Adrenal gland (tissue), 12 donors: Measurements from ENCODE around the gene MARF1. TPM values are rescaled to one million over a fixed set of nuclear protein-coding genes. Genes with fewer than 3 reads are reported as not detected.
"Not testable (repeated sequence)": the region's sequence is repeated elsewhere in the genome, so short reads cannot be mapped to it uniquely, and the experiment has no call there.

ENCODE experiments used
- DNase-seq, 7 donors: peaks; one replicate each; pipeline ENCODE4 v3.0.0-alpha.2; 2019 to 2020
- H3K27ac ChIP-seq, 5 donors: fragments of 200-600 bp; sonication (generic) in 4 of 5; 1 replicate in 3 of 5; 2 replicates in 2 of 5; pipeline versions ENCODE4 v1.5.1 to v1.8.0; 2016 to 2020; ENCODE audit warnings: mild to moderate bottlenecking in 1 of 5
- H3K27me3 ChIP-seq: fragments of 200-600 bp; 2 replicates; pipeline ENCODE4 v1.8.0; 2021
- H3K36me3 ChIP-seq, 2 donors: fragments of 200-600 bp; replicated peaks in 1 of 2; 1 replicate in 1 of 2; 2 replicates in 1 of 2; pipeline versions ENCODE4 v1.5.1 to v1.8.0; 2018 to 2022
- H3K4me1 ChIP-seq, 2 donors: fragments of 200-600 bp; replicated peaks in 1 of 2; 1 replicate in 1 of 2; 2 replicates in 1 of 2; pipeline versions ENCODE4 v1.5.1 to v1.8.0; 2018 to 2021
- H3K4me3 ChIP-seq, 4 donors: fragments of 200-600 bp; sonication (generic) in 3 of 4; one replicate each; pipeline ENCODE4 v1.5.1; 2016 to 2018
- H3K9me3 ChIP-seq, 3 donors: fragments of 200-600 bp; sonication (generic) in 1 of 3; replicated peaks in 1 of 3; 1 replicate in 2 of 3; 2 replicates in 1 of 3; pipeline versions ENCODE4 v1.5.1 to v1.8.0; 2016 to 2021
- POLR2A ChIP-seq, 2 donors: fragments of 450-650 bp; IDR thresholded peaks; one replicate each; pipeline ENCODE4 v1.6.1; 2017; ENCODE audit warnings: antibody characterized with exemption in 2 of 2, mild to moderate bottlenecking in 2 of 2, moderate library complexity in 1 of 2
- WGBS, 4 donors: extraction: QIAGEN DNeasy Blood & Tissue Kit in 2 of 4; methylation state at CpG; one replicate each; pipeline versions ENCODE4 v1.1.5 to v1.1.7; 2013 to 2017; 5-methylcytosine and 5-hydroxymethylcytosine counted together
- intact Hi-C, 2 donors: fragments of 100-400 bp; cut with DNase I; formaldehyde crosslinking; loops; one replicate each; pipeline versions ENCODE4 v1.14.1 to v1.15.0; 2022 to 2023
- polyA plus RNA-seq, 3 donors: library from polyadenylated mRNA; stranded (reverse); fragments of 200-250 nt in 2 of 3; fragments of 350-450 nt in 1 of 3; fragmentation: Illumina TruSeq in 1 of 3; extraction: RNeasy Lipid Tissue Mini Kit (QIAGEN cat#74804) in 1 of 3; gene quantifications; one replicate each; pipeline ENCODE4 v1.2.3, GENCODE V29; 2013 to 2014
- total RNA-seq, 9 donors: library from RNA; depleted of rRNA in 4 of 9; stranded (reverse); fragments of >200 nt in 4 of 9; fragments of 120-200 nt in 1 of 9; fragmentation: NEBNext Ultra II Directional in 1 of 9; extraction: Animal tissue kit (Norgen Biotek cat#: 25700) in 1 of 9; gene quantifications; one replicate each; pipeline versions ENCODE4 v1.1.0 to v1.2.4, GENCODE V29; 2013 to 2023
- TF ChIP-seq, protein P1 (sequence below), 6 experiments: fragments of 450-650 bp in 4 of 6; fragments of 200-600 bp in 2 of 6; sonication (generic) in 1 of 6; IDR thresholded peaks; 1 replicate in 5 of 6; 2 replicates in 1 of 6; pipeline versions ENCODE4 v1.5.1 to v1.8.0; 2016 to 2021; ENCODE audit warnings: antibody characterized with exemption in 6 of 6, mild to moderate bottlenecking in 2 of 6, moderate library complexity in 1 of 6
- donor health status: healthy with polysubstance abuse.
- donor health status: Bipolar disorder and iron deficiency.
- donor health status: DM: yes; HTN: yes; CAD: no.
- donor health status: DM: no; HTN: no; CAD: no.
- donor health status: DM: no; HTN: no; CAD: no.
- donor health status: DM: yes; HTN: yes; CAD: no.

MARF1 gene
- total and polyA plus RNA-seq, 12 donors: 13.2 to 77.9 (median 34.2) TPM

DNA sequence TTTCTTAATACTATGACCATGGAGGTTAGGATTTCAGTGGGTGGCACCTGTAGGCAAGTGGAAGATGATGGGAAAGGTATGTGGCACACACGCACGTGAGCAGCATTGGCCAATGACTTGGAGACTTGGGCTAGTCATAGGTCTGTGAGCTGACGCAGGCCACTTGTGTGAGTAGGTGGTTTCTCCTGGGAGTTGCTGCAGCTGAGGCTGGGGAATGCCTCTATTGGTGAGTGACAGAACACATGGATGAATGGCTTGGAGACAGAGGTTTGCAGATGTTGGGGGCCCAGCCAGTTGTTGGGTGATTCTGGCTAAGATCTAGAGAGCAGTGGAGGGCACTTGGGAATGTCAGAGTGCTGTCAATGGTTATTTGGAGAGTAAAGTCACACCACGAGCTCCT, 64.1 kb downstream of the MARF1 start:
- Histone ChIP-seq H3K27me3 (no peaks in the 10 kb centered on the region), H3K27ac (no peak overlapping the region), H3K4me1 (no peaks in the 10 kb centered on the region), H3K36me3 (no peaks in the 10 kb centered on the region), H3K4me3 (no peak overlapping the region), H3K9me3 (no peaks in the 10 kb centered on the region)
- DNase-seq: no peak
- TF ChIP-seq, protein P1, sequence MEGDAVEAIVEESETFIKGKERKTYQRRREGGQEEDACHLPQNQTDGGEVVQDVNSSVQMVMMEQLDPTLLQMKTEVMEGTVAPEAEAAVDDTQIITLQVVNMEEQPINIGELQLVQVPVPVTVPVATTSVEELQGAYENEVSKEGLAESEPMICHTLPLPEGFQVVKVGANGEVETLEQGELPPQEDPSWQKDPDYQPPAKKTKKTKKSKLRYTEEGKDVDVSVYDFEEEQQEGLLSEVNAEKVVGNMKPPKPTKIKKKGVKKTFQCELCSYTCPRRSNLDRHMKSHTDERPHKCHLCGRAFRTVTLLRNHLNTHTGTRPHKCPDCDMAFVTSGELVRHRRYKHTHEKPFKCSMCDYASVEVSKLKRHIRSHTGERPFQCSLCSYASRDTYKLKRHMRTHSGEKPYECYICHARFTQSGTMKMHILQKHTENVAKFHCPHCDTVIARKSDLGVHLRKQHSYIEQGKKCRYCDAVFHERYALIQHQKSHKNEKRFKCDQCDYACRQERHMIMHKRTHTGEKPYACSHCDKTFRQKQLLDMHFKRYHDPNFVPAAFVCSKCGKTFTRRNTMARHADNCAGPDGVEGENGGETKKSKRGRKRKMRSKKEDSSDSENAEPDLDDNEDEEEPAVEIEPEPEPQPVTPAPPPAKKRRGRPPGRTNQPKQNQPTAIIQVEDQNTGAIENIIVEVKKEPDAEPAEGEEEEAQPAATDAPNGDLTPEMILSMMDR (IDR thresholded peaks at IDR 0.05): no peak
- no peak for TF ChIP-seq POLR2A (IDR thresholded peaks at IDR 0.05)
- 70 to 96% (median 91%) methylated on average over 2 to 4 of the region's 4 CpGs for WGBS, 4 donors
- intact Hi-C loops: no loop called here

GRCh38 chr16:15576960-15577958, 65.7 kb downstream of the MARF1 start:
- no peak overlapping the region for H3K4me3 ChIP-seq
- H3K9me3 ChIP-seq: no peaks in the 10 kb centered on the region
- no peaks in the 10 kb centered on the region for H3K36me3 ChIP-seq
- peak overlapping the region in 1 of 5 donors; percentile 40 for H3K27ac ChIP-seq
- intact Hi-C loops: no loop called here
- H3K4me1 ChIP-seq: no peaks in the 10 kb centered on the region
- WGBS, 4 donors: 92 to 95% (median 94%) methylated on average over 20 of the region's 20 CpGs
- no peak for TF ChIP-seq POLR2A (IDR thresholded peaks at IDR 0.05)
- TF ChIP-seq, protein P1 (IDR thresholded peaks at IDR 0.05): no peak
- no peaks in the 10 kb centered on the region for H3K27me3 ChIP-seq
- no peak for DNase-seq

- TF ChIP-seq POLR2A (IDR thresholded peaks at IDR 0.05): no peak
- Histone ChIP-seq H3K27ac (peak overlapping the region in 1 of 5 donors; percentile 13), H3K9me3 (no peaks in the 10 kb centered on the region), H3K36me3 (no peaks in the 10 kb centered on the region), H3K27me3 (no peaks in the 10 kb centered on the region), H3K4me1 (no peaks in the 10 kb centered on the region), H3K4me3 (no peak overlapping the region)
- intact Hi-C loops: no loop called here
- WGBS, 4 donors: 89 to 99% (median 95%) methylated on average over 4 of the region's 4 CpGs
- DNase-seq: no peak
Measured at GRCh38 chr16:15575293-15576049, 67.5 kb downstream of the MARF1 start.

GRCh38 chr16:15574614-15574948, 68.4 kb downstream of the MARF1 start:
- no peak overlapping the region for H3K4me3 ChIP-seq

GRCh38 chr16:15573896-15574613, 68.9 kb downstream of the MARF1 start:
- H3K9me3 ChIP-seq, H3K27me3 ChIP-seq, H3K36me3 ChIP-seq, H3K4me1 ChIP-seq, DNase-seq, intact Hi-C loops, H3K27ac ChIP-seq, H3K4me3 ChIP-seq: not testable (repeated sequence)
- WGBS, 4 donors: 92 to 97% (median 93%) methylated on average over 11 of the region's 11 CpGs

More at GRCh38 chr16:15574614-15574948, 68.4 kb downstream of the MARF1 start:
- TF ChIP-seq POLR2A (IDR thresholded peaks at IDR 0.05): no peak
- TF ChIP-seq, protein P1 (IDR thresholded peaks at IDR 0.05): no peak
- no peaks in the 10 kb centered on the region for H3K4me1 ChIP-seq
- H3K36me3 ChIP-seq: no peaks in the 10 kb centered on the region
- H3K27me3 ChIP-seq: no peaks in the 10 kb centered on the region
- DNase-seq: no peak
- WGBS, 4 donors: 89 to 97% (median 95%) methylated on average over 10 of the region's 10 CpGs
- intact Hi-C loops: no loop called here
- no peaks in the 10 kb centered on the region for H3K9me3 ChIP-seq
- H3K27ac ChIP-seq: no peak overlapping the region
